Sigmoid colon (tissue), 7 donors: Measurements from ENCODE around the gene PDZD8. TPM values are rescaled to one million over a fixed set of nuclear protein-coding genes. Genes with fewer than 3 reads are reported as not detected.

ENCODE experiments used
- DNase-seq: peaks from one replicate; pipeline ENCODE4 v3.0.0-alpha.2; 2019
- H3K27ac ChIP-seq, 4 donors: fragments of 200-600 bp; sonication (generic); one replicate each; pipeline ENCODE4 v1.5.1; 2016 to 2019; ENCODE audit warnings: mild to moderate bottlenecking in 1 of 4
- H3K27me3 ChIP-seq, 3 donors: fragments of 200-600 bp; sonication (generic); one replicate each; pipeline ENCODE4 v1.5.1; 2019; ENCODE audit warnings: mild to moderate bottlenecking in 1 of 3
- H3K36me3 ChIP-seq, 4 donors: fragments of 200-600 bp; sonication (generic); one replicate each; pipeline ENCODE4 v1.5.1; 2016 to 2019
- H3K4me1 ChIP-seq, 4 donors: fragments of 200-600 bp; sonication (generic); one replicate each; pipeline ENCODE4 v1.5.1; 2017 to 2019
- H3K4me3 ChIP-seq, 4 donors: fragments of 200-600 bp; sonication (generic); one replicate each; pipeline ENCODE4 v1.5.1; 2017 to 2019; ENCODE audit warnings: mild to moderate bottlenecking in 2 of 4, moderate library complexity in 1 of 4
- H3K9me3 ChIP-seq, 4 donors: fragments of 200-600 bp in 3 of 4; sonication (generic) in 3 of 4; one replicate each; pipeline versions ENCODE4 v1.5.1 to v1.6.1; 2013 to 2019
- EP300 ChIP-seq, 4 donors: sonication (generic); formaldehyde crosslinking; IDR thresholded peaks; one replicate each; pipeline ENCODE4 v1.6.1; 2017; ENCODE audit warnings: antibody characterized with exemption in 4 of 4
- POLR2A ChIP-seq, 2 donors: fragments of 450-650 bp; IDR thresholded peaks; one replicate each; pipeline ENCODE4 v1.6.1; 2016; ENCODE audit warnings: antibody characterized with exemption in 2 of 2, mild to moderate bottlenecking in 2 of 2, moderate library complexity in 2 of 2
- POLR2AphosphoS5 ChIP-seq, 4 donors: sonication (generic); formaldehyde crosslinking; IDR thresholded peaks; one replicate each; pipeline ENCODE4 v1.6.1; 2017; ENCODE audit warnings: antibody characterized with exemption in 4 of 4
- WGBS, 2 donors: extraction: QIAGEN DNeasy Blood & Tissue Kit; methylation state at CpG; one replicate each; pipeline ENCODE4 v1.1.7; 2013; 5-methylcytosine and 5-hydroxymethylcytosine counted together
- intact Hi-C: fragments of 100-400 bp; cut with DNase I; formaldehyde crosslinking; loops from one replicate; pipeline ENCODE4 v1.15.1; 2023
- polyA plus RNA-seq, 3 donors: library from polyadenylated mRNA; stranded (reverse); fragments of 200-250 nt; gene quantifications; one replicate each; pipeline ENCODE4 v1.2.3, GENCODE V29; 2013
- total RNA-seq, 4 donors: library from RNA; depleted of rRNA; stranded (reverse); fragments of >200 nt; gene quantifications; one replicate each; pipeline ENCODE4 v1.1.0, GENCODE V29; 2016
- TF ChIP-seq, protein P1 (sequence below), 4 experiments: fragments of 450-650 bp in 3 of 4; fragments of 200-600 bp in 1 of 4; IDR thresholded peaks; one replicate each; pipeline ENCODE4 v1.5.1; 2016 to 2019; ENCODE audit warnings: antibody characterized with exemption in 4 of 4, mild to moderate bottlenecking in 3 of 4, moderate library complexity in 2 of 4
- donor health status: healthy with polysubstance abuse.
- donor health status: Bipolar disorder and iron deficiency.
- donor health status: healthy.

The PDZD8 gene
- total and polyA plus RNA-seq, 7 donors, result 3.5 to 34.3 (median 25.2) TPM

- Histone ChIP-seq H3K4me3 (no peak overlapping the region), H3K36me3 (no peaks in the 10 kb centered on the region), H3K27me3 (no peaks in the 10 kb centered on the region), H3K4me1 (peaks cover 0 to 28% (median 14%) of the 10 kb centered on the region in 4 donors), H3K9me3 (no peaks in the 10 kb centered on the region), H3K27ac (no peak overlapping the region)
- intact Hi-C loops, result no loop called here
- no peak for DNase-seq
- WGBS, 2 donors, result 63 to 73% methylated on average over 3 of the region's 3 CpGs
- TF ChIP-seq, protein P1, sequence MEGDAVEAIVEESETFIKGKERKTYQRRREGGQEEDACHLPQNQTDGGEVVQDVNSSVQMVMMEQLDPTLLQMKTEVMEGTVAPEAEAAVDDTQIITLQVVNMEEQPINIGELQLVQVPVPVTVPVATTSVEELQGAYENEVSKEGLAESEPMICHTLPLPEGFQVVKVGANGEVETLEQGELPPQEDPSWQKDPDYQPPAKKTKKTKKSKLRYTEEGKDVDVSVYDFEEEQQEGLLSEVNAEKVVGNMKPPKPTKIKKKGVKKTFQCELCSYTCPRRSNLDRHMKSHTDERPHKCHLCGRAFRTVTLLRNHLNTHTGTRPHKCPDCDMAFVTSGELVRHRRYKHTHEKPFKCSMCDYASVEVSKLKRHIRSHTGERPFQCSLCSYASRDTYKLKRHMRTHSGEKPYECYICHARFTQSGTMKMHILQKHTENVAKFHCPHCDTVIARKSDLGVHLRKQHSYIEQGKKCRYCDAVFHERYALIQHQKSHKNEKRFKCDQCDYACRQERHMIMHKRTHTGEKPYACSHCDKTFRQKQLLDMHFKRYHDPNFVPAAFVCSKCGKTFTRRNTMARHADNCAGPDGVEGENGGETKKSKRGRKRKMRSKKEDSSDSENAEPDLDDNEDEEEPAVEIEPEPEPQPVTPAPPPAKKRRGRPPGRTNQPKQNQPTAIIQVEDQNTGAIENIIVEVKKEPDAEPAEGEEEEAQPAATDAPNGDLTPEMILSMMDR (IDR thresholded peaks at IDR 0.05), result no peak
- no peak for TF ChIP-seq EP300 (IDR thresholded peaks at IDR 0.05)
- TF ChIP-seq POLR2A (IDR thresholded peaks at IDR 0.05), result no peak
- TF ChIP-seq POLR2AphosphoS5 (IDR thresholded peaks at IDR 0.05), result no peak
Measured at GRCh38 chr10:117350909-117351308, 24.3 kb downstream of the PDZD8 start.

GRCh38 chr10:117348236-117348635 lies 27.0 kb downstream of the PDZD8 start:
- Histone ChIP-seq H3K9me3 (no peaks in the 10 kb centered on the region), H3K27ac (no peak overlapping the region), H3K4me1 (peaks cover 0 to under 1% (median 0%) of the 10 kb centered on the region in 4 donors), H3K36me3 (no peaks in the 10 kb centered on the region), H3K27me3 (no peaks in the 10 kb centered on the region), H3K4me3 (no peak overlapping the region)
- 19 to 61% methylated on average over 5 of the region's 5 CpGs for WGBS, 2 donors
- DNase-seq, result no peak
- no peak for TF ChIP-seq POLR2AphosphoS5 (IDR thresholded peaks at IDR 0.05)
- TF ChIP-seq EP300 (IDR thresholded peaks at IDR 0.05), result no peak
- no peak for TF ChIP-seq POLR2A (IDR thresholded peaks at IDR 0.05)
- TF ChIP-seq, protein P1 (IDR thresholded peaks at IDR 0.05), result no peak
- intact Hi-C loops, result no loop called here

GRCh38 chr10:117346574-117346973 lies 28.7 kb downstream of the PDZD8 start:
- H3K36me3 ChIP-seq, result no peaks in the 10 kb centered on the region
- H3K9me3 ChIP-seq, result no peaks in the 10 kb centered on the region
- intact Hi-C loops, result no loop called here
- no peaks in the 10 kb centered on the region for H3K27me3 ChIP-seq
- peaks cover 0 to 13% (median 6%) of the 10 kb centered on the region in 4 donors for H3K4me1 ChIP-seq
- DNase-seq, result no peak
- 38 to 84% methylated on average over 3 of the region's 3 CpGs for WGBS, 2 donors
- no peak overlapping the region for H3K27ac ChIP-seq
- no peak overlapping the region for H3K4me3 ChIP-seq
- TF ChIP-seq POLR2AphosphoS5 (IDR thresholded peaks at IDR 0.05) (no peak), POLR2A (IDR thresholded peaks at IDR 0.05) (no peak), EP300 (IDR thresholded peaks at IDR 0.05) (no peak)
- TF ChIP-seq, protein P1 (IDR thresholded peaks at IDR 0.05), result no peak

GRCh38 chr10:117345143-117345542 lies 30.1 kb downstream of the PDZD8 start:
- TF ChIP-seq, protein P1 (IDR thresholded peaks at IDR 0.05), result no peak
- TF ChIP-seq POLR2A (IDR thresholded peaks at IDR 0.05) (no peak), POLR2AphosphoS5 (IDR thresholded peaks at IDR 0.05) (no peak), EP300 (IDR thresholded peaks at IDR 0.05) (no peak)
- Histone ChIP-seq H3K4me1 (peaks cover 0 to 13% (median 6%) of the 10 kb centered on the region in 4 donors), H3K27ac (no peak overlapping the region)

DNA sequence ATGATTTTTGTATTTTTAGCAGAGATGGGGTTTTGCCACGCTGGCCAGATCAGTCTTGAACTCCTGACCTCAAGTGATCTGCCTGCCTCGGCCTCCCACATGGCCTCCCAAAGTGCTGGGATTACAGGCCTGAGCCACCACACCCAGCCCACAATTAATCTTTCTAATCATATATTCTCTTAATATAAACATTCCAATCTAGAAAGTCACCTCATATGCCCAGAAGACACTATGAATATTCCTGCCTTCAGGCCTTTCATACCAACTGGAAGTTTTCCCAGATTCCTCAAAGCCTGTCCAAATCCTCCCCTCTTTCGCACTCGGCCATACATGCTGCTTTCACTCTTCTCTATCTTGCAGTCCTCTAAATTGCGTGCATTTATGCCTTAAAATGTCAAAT lies 32.6 kb downstream of the PDZD8 start:
- 65 to 81% methylated on average over 5 of the region's 5 CpGs for WGBS, 2 donors
- DNase-seq, result no peak
- Histone ChIP-seq H3K27ac (no peak overlapping the region), H3K4me1 (peaks cover 0 to 22% (median 7%) of the 10 kb centered on the region in 4 donors), H3K27me3 (no peaks in the 10 kb centered on the region), H3K36me3 (no peaks in the 10 kb centered on the region), H3K4me3 (no peak overlapping the region), H3K9me3 (no peaks in the 10 kb centered on the region)
- TF ChIP-seq, protein P1 (IDR thresholded peaks at IDR 0.05), result no peak
- TF ChIP-seq EP300 (IDR thresholded peaks at IDR 0.05), result no peak
- TF ChIP-seq POLR2AphosphoS5 (IDR thresholded peaks at IDR 0.05), result no peak
- no peak for TF ChIP-seq POLR2A (IDR thresholded peaks at IDR 0.05)
- intact Hi-C loops, result no loop called here

More at GRCh38 chr10:117345143-117345542, 30.1 kb downstream of the PDZD8 start:
- Histone ChIP-seq H3K36me3 (no peaks in the 10 kb centered on the region), H3K4me3 (no peak overlapping the region), H3K9me3 (no peaks in the 10 kb centered on the region), H3K27me3 (no peaks in the 10 kb centered on the region)
- intact Hi-C loops, result no loop called here
- DNase-seq, result no peak
